Measurements from ENCODE around the gene SYCE3. TPM values are rescaled to one million over a fixed set of nuclear protein-coding genes. Genes with fewer than 3 reads are reported as not detected.

The SYCE3 gene
- total and polyA plus RNA-seq, 9 donors, result not detected

- Histone ChIP-seq H3K9me3 (replicated peaks; ENCODE audit: control insufficient read depth, low read depth, low read length) (no peaks in the 10 kb centered on the region), H3K36me3 (ENCODE audit: control insufficient read depth, insufficient read depth, low read length) (no peaks in the 10 kb centered on the region), H3K4me1 (ENCODE audit: control insufficient read depth, insufficient read depth, low read length) (peaks cover 3% of the 10 kb centered on the region), H3K27ac (ENCODE audit: low read length) (no peak overlapping the region), H3K27me3 (ENCODE audit: control insufficient read depth, insufficient read depth, low read length) (peaks cover 71% of the 10 kb centered on the region), H3K4me3 (ENCODE audit: low read length) (no peak overlapping the region)
- no peak for DNase-seq
- 1% methylated on average over 33 of the region's 52 CpGs for WGBS (ENCODE audit: insufficient coverage)
Measured at GRCh38 chr22:50600967-50601668, 38.4 kb upstream of the SYCE3 start.

GRCh38 chr22:50600538-50600937 lies 37.8 kb upstream of the SYCE3 start, which contains the start of gene MAPK8IP2:
TSS of gene MAPK8IP2 (plus strand) at chr22:50600793. CDS start at chr22:50600819, 26 bp downstream.
- peaks cover 65% of the 10 kb centered on the region for H3K27me3 ChIP-seq (ENCODE audit: control insufficient read depth, insufficient read depth, low read length)
- no peak within 1 kb of the TSS for H3K4me3 ChIP-seq (ENCODE audit: low read length)
- no peaks in the 10 kb centered on the region for H3K9me3 ChIP-seq (replicated peaks; ENCODE audit: control insufficient read depth, low read depth, low read length)

GRCh38 chr22:50599816-50600455 lies 37.2 kb upstream of the SYCE3 start:
- H3K27me3 ChIP-seq (ENCODE audit: control insufficient read depth, insufficient read depth, low read length), result peaks cover 59% of the 10 kb centered on the region
- 11% methylated on average over 49 of the region's 52 CpGs for WGBS (ENCODE audit: insufficient coverage)

More at GRCh38 chr22:50600538-50600937, 37.8 kb upstream of the SYCE3 start, which contains the start of gene MAPK8IP2:
- Histone ChIP-seq H3K27ac (ENCODE audit: low read length) (no peak within 1 kb of the TSS), H3K36me3 (ENCODE audit: control insufficient read depth, insufficient read depth, low read length) (no peaks in the 10 kb centered on the region), H3K4me1 (ENCODE audit: control insufficient read depth, insufficient read depth, low read length) (peaks cover 3% of the 10 kb centered on the region)
- DNase-seq, result no peak
- WGBS (ENCODE audit: insufficient coverage), result under 1% methylated on average over 51 of the region's 61 CpGs

GRCh38 chr22:50597097-50597496 lies 34.4 kb upstream of the SYCE3 start:
- DNase-seq, result no peak
- Histone ChIP-seq H3K4me3 (ENCODE audit: low read length) (no peak overlapping the region), H3K27ac (ENCODE audit: low read length) (no peak overlapping the region), H3K27me3 (ENCODE audit: control insufficient read depth, insufficient read depth, low read length) (peaks cover 33% of the 10 kb centered on the region), H3K9me3 (replicated peaks; ENCODE audit: control insufficient read depth, low read depth, low read length) (no peaks in the 10 kb centered on the region), H3K36me3 (ENCODE audit: control insufficient read depth, insufficient read depth, low read length) (no peaks in the 10 kb centered on the region), H3K4me1 (ENCODE audit: control insufficient read depth, insufficient read depth, low read length) (peaks cover 3% of the 10 kb centered on the region)
- 91% methylated on average over 3 of the region's 5 CpGs for WGBS (ENCODE audit: insufficient coverage)

More at GRCh38 chr22:50599816-50600455, 37.2 kb upstream of the SYCE3 start:
- no peak overlapping the region for H3K27ac ChIP-seq (ENCODE audit: low read length)
- peak; percentile 63 for DNase-seq
- H3K4me1 ChIP-seq (ENCODE audit: control insufficient read depth, insufficient read depth, low read length), result peaks cover 3% of the 10 kb centered on the region
- no peaks in the 10 kb centered on the region for H3K9me3 ChIP-seq (replicated peaks; ENCODE audit: control insufficient read depth, low read depth, low read length)
- H3K36me3 ChIP-seq (ENCODE audit: control insufficient read depth, insufficient read depth, low read length), result no peaks in the 10 kb centered on the region
- H3K4me3 ChIP-seq (ENCODE audit: low read length), result no peak overlapping the region

GRCh38 chr22:50595189-50595588 lies 32.5 kb upstream of the SYCE3 start:
- Histone ChIP-seq H3K9me3 (replicated peaks; ENCODE audit: control insufficient read depth, low read depth, low read length) (no peaks in the 10 kb centered on the region), H3K4me3 (ENCODE audit: low read length) (no peak overlapping the region), H3K27me3 (ENCODE audit: control insufficient read depth, insufficient read depth, low read length) (peaks cover 21% of the 10 kb centered on the region), H3K4me1 (ENCODE audit: control insufficient read depth, insufficient read depth, low read length) (peaks cover 3% of the 10 kb centered on the region), H3K36me3 (ENCODE audit: control insufficient read depth, insufficient read depth, low read length) (no peaks in the 10 kb centered on the region), H3K27ac (ENCODE audit: low read length) (no peak overlapping the region)
- 68% methylated on average over 3 of the region's 3 CpGs for WGBS (ENCODE audit: insufficient coverage)
- no peak for DNase-seq

- no peak for DNase-seq
- Histone ChIP-seq H3K27ac (ENCODE audit: low read length) (no peak overlapping the region), H3K27me3 (ENCODE audit: control insufficient read depth, insufficient read depth, low read length) (no peaks in the 10 kb centered on the region), H3K9me3 (replicated peaks; ENCODE audit: control insufficient read depth, low read depth, low read length) (no peaks in the 10 kb centered on the region), H3K36me3 (ENCODE audit: control insufficient read depth, insufficient read depth, low read length) (no peaks in the 10 kb centered on the region), H3K4me3 (ENCODE audit: low read length) (no peak overlapping the region), H3K4me1 (ENCODE audit: control insufficient read depth, insufficient read depth, low read length) (peaks cover 8% of the 10 kb centered on the region)
- WGBS (ENCODE audit: insufficient coverage), result 81% methylated on average over 5 of the region's 5 CpGs
Measured at GRCh38 chr22:50587407-50587806, 24.7 kb upstream of the SYCE3 start.

- H3K4me1 ChIP-seq (ENCODE audit: control insufficient read depth, insufficient read depth, low read length), result peaks cover 15% of the 10 kb centered on the region
- WGBS (ENCODE audit: insufficient coverage), result 73% methylated on average over 2 of the region's 5 CpGs
Measured at GRCh38 chr22:50586416-50586815, 23.7 kb upstream of the SYCE3 start.

GRCh38 chr22:50585781-50586180 lies 23.1 kb upstream of the SYCE3 start:
- Histone ChIP-seq H3K4me3 (ENCODE audit: low read length) (no peak overlapping the region), H3K36me3 (ENCODE audit: control insufficient read depth, insufficient read depth, low read length) (peaks cover 7% of the 10 kb centered on the region), H3K9me3 (replicated peaks; ENCODE audit: control insufficient read depth, low read depth, low read length) (no peaks in the 10 kb centered on the region), H3K4me1 (ENCODE audit: control insufficient read depth, insufficient read depth, low read length) (peaks cover 17% of the 10 kb centered on the region), H3K27ac (ENCODE audit: low read length) (no peak overlapping the region), H3K27me3 (ENCODE audit: control insufficient read depth, insufficient read depth, low read length) (no peaks in the 10 kb centered on the region)
- WGBS (ENCODE audit: insufficient coverage), result 97% methylated on average over 7 of the region's 8 CpGs
- DNase-seq, result no peak

More at GRCh38 chr22:50586416-50586815, 23.7 kb upstream of the SYCE3 start:
- no peak for DNase-seq
- Histone ChIP-seq H3K27me3 (ENCODE audit: control insufficient read depth, insufficient read depth, low read length) (no peaks in the 10 kb centered on the region), H3K4me3 (ENCODE audit: low read length) (no peak overlapping the region), H3K36me3 (ENCODE audit: control insufficient read depth, insufficient read depth, low read length) (peaks cover under 1% of the 10 kb centered on the region), H3K27ac (ENCODE audit: low read length) (no peak overlapping the region), H3K9me3 (replicated peaks; ENCODE audit: control insufficient read depth, low read depth, low read length) (no peaks in the 10 kb centered on the region)

- Histone ChIP-seq H3K36me3 (ENCODE audit: control insufficient read depth, insufficient read depth, low read length) (peaks cover 11% of the 10 kb centered on the region), H3K4me1 (ENCODE audit: control insufficient read depth, insufficient read depth, low read length) (peaks cover 17% of the 10 kb centered on the region), H3K27me3 (ENCODE audit: control insufficient read depth, insufficient read depth, low read length) (no peaks in the 10 kb centered on the region), H3K4me3 (ENCODE audit: low read length) (no peak overlapping the region), H3K9me3 (replicated peaks; ENCODE audit: control insufficient read depth, low read depth, low read length) (no peaks in the 10 kb centered on the region), H3K27ac (ENCODE audit: low read length) (no peak overlapping the region)
- DNase-seq, result no peak
- 100% methylated on average over 1 of the region's 3 CpGs for WGBS (ENCODE audit: insufficient coverage)
Measured at GRCh38 chr22:50585238-50585637, 22.5 kb upstream of the SYCE3 start.
